ENCODE results near the gene OSBP2.

OSBP2 gene

DNA sequence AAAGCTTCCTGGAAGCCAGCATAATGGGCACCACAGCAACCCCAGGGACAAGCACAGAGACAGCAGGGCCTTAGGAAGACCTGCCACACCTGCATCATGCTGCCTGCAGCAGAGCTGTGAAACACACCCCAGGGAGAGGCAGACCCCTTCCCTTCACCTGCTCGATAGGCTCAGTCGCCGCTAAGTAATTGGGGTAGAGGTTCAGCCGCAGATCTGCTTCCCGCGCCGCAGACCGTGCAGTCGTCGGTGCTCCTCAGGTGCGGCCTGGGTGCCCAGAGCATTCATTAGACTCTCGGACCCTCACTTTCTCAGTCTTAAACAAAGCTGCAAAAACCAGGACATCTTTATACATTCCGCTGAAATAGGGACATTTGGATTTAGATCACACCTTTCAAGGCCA lies 29.9 kb upstream of the OSBP2 start:
- no peaks in the 10 kb centered on the region for H4K20me1 ChIP-seq (ENCODE audit: insufficient read depth, low read length, poor library complexity, severe bottlenecking)
- H3K79me2 ChIP-seq (ENCODE audit: insufficient read depth, low read length), result no peaks in the 10 kb centered on the region
- no peak overlapping the region for H2AFZ ChIP-seq (ENCODE audit: low read length)
- H3F3A ChIP-seq (ENCODE audit: low read depth), result no peaks in the 10 kb centered on the region
- TF ChIP-seq EZH2phosphoT487 (IDR thresholded peaks at IDR 0.05; ENCODE audit: borderline replicate concordance) (no peak), CTCF (conservative IDR thresholded peaks at IDR 0.05; ENCODE audit: low read length) (no peak)
- no peak overlapping the region for H3K4me2 ChIP-seq (ENCODE audit: low read depth, low read length, poor library complexity, severe bottlenecking)
- no peak overlapping the region for H3K9ac ChIP-seq (ENCODE audit: low read depth, low read length, poor library complexity, severe bottlenecking)
- no peaks in the 10 kb centered on the region for H3K9me3 ChIP-seq (ENCODE audit: insufficient read depth, low read depth, low read length)
- H3K9me2 ChIP-seq (replicated peaks; ENCODE audit: low read depth, low read length), result no peaks in the 10 kb centered on the region
- H3K4me3 ChIP-seq (ENCODE audit: low read length, poor library complexity, severe bottlenecking), result no peak overlapping the region
- no peaks in the 10 kb centered on the region for H3K27me3 ChIP-seq (ENCODE audit: insufficient read depth, low read length, poor library complexity, severe bottlenecking)
- H3K4me1 ChIP-seq (ENCODE audit: insufficient read depth, low read length, poor library complexity, severe bottlenecking), result peaks cover 8% of the 10 kb centered on the region
- H3K36me3 ChIP-seq (ENCODE audit: insufficient read depth, low read length), result no peaks in the 10 kb centered on the region

- Histone ChIP-seq H3F3A (ENCODE audit: low read depth) (no peaks in the 10 kb centered on the region), H3K4me1 (ENCODE audit: insufficient read depth, low read length, poor library complexity, severe bottlenecking) (peaks cover 8% of the 10 kb centered on the region), H3K27me3 (ENCODE audit: insufficient read depth, low read length, poor library complexity, severe bottlenecking) (no peaks in the 10 kb centered on the region), H3K9me2 (replicated peaks; ENCODE audit: low read depth, low read length) (no peaks in the 10 kb centered on the region), H3K9ac (ENCODE audit: low read depth, low read length, poor library complexity, severe bottlenecking) (no peak overlapping the region), H3K9me3 (ENCODE audit: insufficient read depth, low read depth, low read length) (no peaks in the 10 kb centered on the region), H3K4me3 (ENCODE audit: low read length, poor library complexity, severe bottlenecking) (no peak overlapping the region), H4K20me1 (ENCODE audit: insufficient read depth, low read length, poor library complexity, severe bottlenecking) (no peaks in the 10 kb centered on the region), H3K36me3 (ENCODE audit: insufficient read depth, low read length) (no peaks in the 10 kb centered on the region), H3K4me2 (ENCODE audit: low read depth, low read length, poor library complexity, severe bottlenecking) (no peak overlapping the region), H2AFZ (ENCODE audit: low read length) (no peak overlapping the region), H3K79me2 (ENCODE audit: insufficient read depth, low read length) (no peaks in the 10 kb centered on the region)
- no peak for TF ChIP-seq EZH2phosphoT487 (IDR thresholded peaks at IDR 0.05; ENCODE audit: borderline replicate concordance)
- no peak for TF ChIP-seq CTCF (conservative IDR thresholded peaks at IDR 0.05; ENCODE audit: low read length)
These were observed 29.4 kb upstream of the OSBP2 start for GRCh38 chr22:30665266-30665665.

GRCh38 chr22:30665786-30666185 lies 28.9 kb upstream of the OSBP2 start:
- Histone ChIP-seq H2AFZ (ENCODE audit: low read length) (no peak overlapping the region), H3K9me3 (ENCODE audit: insufficient read depth, low read depth, low read length) (no peaks in the 10 kb centered on the region), H3K79me2 (ENCODE audit: insufficient read depth, low read length) (no peaks in the 10 kb centered on the region), H3K4me2 (ENCODE audit: low read depth, low read length, poor library complexity, severe bottlenecking) (no peak overlapping the region), H3K4me3 (ENCODE audit: low read length, poor library complexity, severe bottlenecking) (no peak overlapping the region), H3F3A (ENCODE audit: low read depth) (no peaks in the 10 kb centered on the region), H3K36me3 (ENCODE audit: insufficient read depth, low read length) (no peaks in the 10 kb centered on the region), H3K9ac (ENCODE audit: low read depth, low read length, poor library complexity, severe bottlenecking) (no peak overlapping the region), H3K27me3 (ENCODE audit: insufficient read depth, low read length, poor library complexity, severe bottlenecking) (no peaks in the 10 kb centered on the region), H3K9me2 (replicated peaks; ENCODE audit: low read depth, low read length) (no peaks in the 10 kb centered on the region), H3K4me1 (ENCODE audit: insufficient read depth, low read length, poor library complexity, severe bottlenecking) (peaks cover 8% of the 10 kb centered on the region), H4K20me1 (ENCODE audit: insufficient read depth, low read length, poor library complexity, severe bottlenecking) (no peaks in the 10 kb centered on the region)
- TF ChIP-seq CTCF (conservative IDR thresholded peaks at IDR 0.05; ENCODE audit: low read length) (no peak), EZH2phosphoT487 (IDR thresholded peaks at IDR 0.05; ENCODE audit: borderline replicate concordance) (no peak)

Data from Loucy (cell line).